AG04450 (cell line): Measurements from ENCODE around the gene LAMA2. TPM values are rescaled to one million over a fixed set of nuclear protein-coding genes. Genes with fewer than 3 reads are reported as not detected.

Experiments
- CTCF ChIA-PET: fragments of 300-600, 350-600 bp; formaldehyde crosslinking; extraction: SDS; loops from one replicate; lab custom pipeline; 2022; ENCODE audit warnings: antibody characterized with exemption, inconsistent platforms; lab: Charles Lee
- POLR2A ChIA-PET: fragments of 350-600 bp; formaldehyde crosslinking; extraction: SDS; loops from one replicate; lab custom pipeline; 2021; ENCODE audit warnings: antibody characterized with exemption, inconsistent platforms; lab: Yijun Ruan, JAX
- DNase-seq: peaks from one replicate; pipeline ENCODE4 v3.0.0-alpha.2; 2011; ENCODE audit warnings: low read depth, low spot score
- H3K27ac ChIP-seq: one replicate; pipeline ENCODE4 v1.5.1; 2012; ENCODE audit warnings: low read depth, low read length, control low read depth
- H3K27me3 ChIP-seq: one replicate; pipeline ENCODE4 v1.6.0; 2012; ENCODE audit warnings: low read length; ENCODE audit not compliant: control insufficient read depth, insufficient read depth
- H3K4me3 ChIP-seq: 2 replicates; pipeline ENCODE4 v1.5.1; 2011; ENCODE audit warnings: mild to moderate bottlenecking, low read depth, low read length, control low read depth
- H3K9me3 ChIP-seq: 2 replicates; pipeline ENCODE4 v1.5.1; 2012; ENCODE audit warnings: low read length; ENCODE audit not compliant: control insufficient read depth, insufficient read depth
- CTCF ChIP-seq: IDR thresholded peaks from 2 replicates; pipeline ENCODE4 v1.5.1; 2011; ENCODE audit warnings: low read depth, low read length, control low read depth, inconsistent platforms
- polyA plus RNA-seq: library from polyadenylated mRNA; depleted of rRNA; stranded (reverse); fragments of >200 nt; gene quantifications from 2 replicates; pipeline ENCODE4 v1.2.3, GENCODE V29; 2011

LAMA2 gene
- polyA plus RNA-seq, 1 experiment: 33.0 TPM

DNA sequence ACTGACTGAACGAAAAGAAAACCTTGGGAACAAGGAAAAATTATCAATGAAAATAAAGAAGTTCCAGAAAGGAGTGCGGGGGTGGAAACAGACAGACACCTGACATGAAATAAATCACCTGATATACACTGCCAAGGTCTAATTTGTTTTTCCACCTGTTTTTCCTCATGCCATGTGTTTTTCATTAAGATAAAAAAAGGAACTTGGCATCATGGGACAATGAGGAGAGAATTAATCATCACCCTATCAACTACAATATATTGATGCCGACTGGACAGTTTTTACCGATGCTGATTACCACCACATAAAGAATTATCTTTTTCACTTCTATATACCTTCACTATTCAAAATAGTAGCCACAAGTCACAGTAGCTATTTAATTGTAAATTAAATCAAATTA, 593.9 kb downstream of the LAMA2 start:
- CTCF ChIA-PET: no interaction called here
- POLR2A ChIA-PET: no interaction called here
- no peak overlapping the region for H3K27ac ChIP-seq

GRCh38 chr6:129478379-129478778, 595.4 kb downstream of the LAMA2 start:
- ChIA-PET POLR2A (no interaction called here), CTCF (interaction anchor here (1.1 kb wide), 1 partner anchor 11 kb away, joined by 6 read pairs; no protein-coding TSS in a partner anchor)
- H3K9me3 ChIP-seq: no peaks in the 10 kb centered on the region
- H3K27ac ChIP-seq: no peak overlapping the region
- TF ChIP-seq CTCF: no peak
- H3K27me3 ChIP-seq: no peaks in the 10 kb centered on the region
- DNase-seq: no peak
- no peak overlapping the region for H3K4me3 ChIP-seq

More for the DNA sequence above, 593.9 kb downstream of the LAMA2 start:
- no peaks in the 10 kb centered on the region for H3K9me3 ChIP-seq
- H3K27me3 ChIP-seq: no peaks in the 10 kb centered on the region
- no peak overlapping the region for H3K4me3 ChIP-seq
- DNase-seq: no peak
- TF ChIP-seq CTCF: no peak

- no peak for TF ChIP-seq CTCF
- H3K9me3 ChIP-seq: no peaks in the 10 kb centered on the region
- no peak for DNase-seq
- no peak overlapping the region for H3K27ac ChIP-seq
- H3K4me3 ChIP-seq: no peak overlapping the region
- ChIA-PET POLR2A (no interaction called here), CTCF (no interaction called here)
- H3K27me3 ChIP-seq: no peaks in the 10 kb centered on the region
Measured at GRCh38 chr6:129481706-129482105, 598.8 kb downstream of the LAMA2 start.

GRCh38 chr6:129485746-129486145, 602.8 kb downstream of the LAMA2 start:
- TF ChIP-seq CTCF: no peak
- no peaks in the 10 kb centered on the region for H3K9me3 ChIP-seq
- CTCF ChIA-PET: no interaction called here
- H3K4me3 ChIP-seq: no peak overlapping the region
- H3K27ac ChIP-seq: no peak overlapping the region
- no peaks in the 10 kb centered on the region for H3K27me3 ChIP-seq
- no peak for DNase-seq
- POLR2A ChIA-PET: no interaction called here

GRCh38 chr6:129486327-129486726, 603.4 kb downstream of the LAMA2 start:
- Histone ChIP-seq H3K27me3 (no peaks in the 10 kb centered on the region), H3K9me3 (no peaks in the 10 kb centered on the region), H3K27ac (no peak overlapping the region), H3K4me3 (no peak overlapping the region)
- DNase-seq: no peak
- ChIA-PET CTCF (interaction anchor here (1.1 kb wide), 1 partner anchor 13 kb away, joined by 4 read pairs; no protein-coding TSS in a partner anchor), POLR2A (no interaction called here)
- TF ChIP-seq CTCF: no peak
